Left cardiac atrium (tissue), 4 donors: ENCODE data around the gene OGDH. TPM values are rescaled to one million over a fixed set of nuclear protein-coding genes. Genes with fewer than 3 reads are reported as not detected.
A peak's percentile ranks its signal among the peaks of the same experiment; 100 is the strongest.
"Not testable (repeated sequence)": the region's sequence is repeated elsewhere in the genome, so short reads cannot be mapped to it uniquely, and the experiment has no call there.

Source experiments
- ATAC-seq, 2 donors: fragments of 200-7000 bp; cut with Tn5 transposase; one replicate each; pipeline ENCODE4 v1.9.1; 2020; ENCODE audit warnings: mild to moderate bottlenecking in 2 of 2, moderate library complexity in 2 of 2
- DNase-seq: peaks from one replicate; pipeline ENCODE4 v3.0.0-alpha.2; 2020
- intact Hi-C, 2 donors: fragments of 100-400 bp; cut with DNase I; formaldehyde crosslinking; loops; one replicate each; pipeline versions ENCODE4 v1.14.1 to v1.15.1; 2022 to 2023
- total RNA-seq, 2 donors: library from RNA; stranded (reverse); fragmentation: NEBNext Ultra II Directional; extraction: Animal tissue kit (Norgen Biotek cat#: 25700); gene quantifications; one replicate each; pipeline ENCODE4 v1.2.1, GENCODE V29; 2021
- donor health status: DM: no; HTN: yes; CAD: no.
- donor health status: DM: no; HTN: yes; CAD: no; lungs with severe emphysema.
- donor health status: DM: yes; HTN: yes; CAD: no.
- donor health status: Dilated cardiomyopathy.

OGDH gene
- total RNA-seq, 2 donors from 2014 or later: 343 to 358 TPM

GRCh38 chr7:44689427-44689826 is 83.0 kb downstream of the OGDH start:
- intact Hi-C loops: no loop called here
- no peak for ATAC-seq
- no peak for DNase-seq

- no peak for DNase-seq
- peak; percentile 75 to 93 for ATAC-seq
- intact Hi-C loops: no loop called here
Measured at GRCh38 chr7:44693641-44694313, 87.3 kb downstream of the OGDH start.

- no peak for DNase-seq
- intact Hi-C loops: no loop called here
- peak in 1 of 2 donors; percentile 4 for ATAC-seq
Measured at GRCh38 chr7:44694326-44694725, 87.9 kb downstream of the OGDH start.

- DNase-seq (no peak), ATAC-seq (no peak)
- intact Hi-C loops: no loop called here
Measured at GRCh38 chr7:44694766-44695165, 88.3 kb downstream of the OGDH start.

- intact Hi-C loops: no loop called here
- ATAC-seq (no peak), DNase-seq (no peak)
Measured at GRCh38 chr7:44695756-44696155, 89.3 kb downstream of the OGDH start.

- DNase-seq: no peak
- intact Hi-C loops: no loop called here
Measured at GRCh38 chr7:44696728-44697127, 90.3 kb downstream of the OGDH start.

GRCh38 chr7:44697136-44698045 is 91.0 kb downstream of the OGDH start:
- intact Hi-C loops: no loop called here
- no peak for DNase-seq
- no peak for ATAC-seq

More at GRCh38 chr7:44696728-44697127, 90.3 kb downstream of the OGDH start:
- no peak for ATAC-seq

- ATAC-seq (no peak), DNase-seq (no peak)
- intact Hi-C loops: no loop called here
Measured at GRCh38 chr7:44698046-44698580, 91.7 kb downstream of the OGDH start.

- intact Hi-C loops, DNase-seq, ATAC-seq: not testable (repeated sequence)
Measured at GRCh38 chr7:44699598-44699997, 93.2 kb downstream of the OGDH start.

GRCh38 chr7:44700322-44700721 is 93.9 kb downstream of the OGDH start:
- DNase-seq (no peak), ATAC-seq (no peak)
- intact Hi-C loops: no loop called here

- intact Hi-C loops, ATAC-seq, DNase-seq: not testable (repeated sequence)
Measured at GRCh38 chr7:44703391-44703790, 97.0 kb downstream of the OGDH start.

GRCh38 chr7:44703921-44704320 is 97.5 kb downstream of the OGDH start:
- no peak for ATAC-seq
- no peak for DNase-seq
- intact Hi-C loops: no loop called here

GRCh38 chr7:44705434-44705833 is 99.0 kb downstream of the OGDH start:
- intact Hi-C loops: no loop called here
- DNase-seq (no peak), ATAC-seq (no peak)

GRCh38 chr7:44706788-44707557 is 100.5 kb downstream of the OGDH start:
- peak; percentile 18 to 25 for ATAC-seq
- intact Hi-C loops: no loop called here
- DNase-seq: no peak

- DNase-seq (no peak), ATAC-seq (no peak)
- intact Hi-C loops: no loop called here
Measured at GRCh38 chr7:44707558-44708230, 101.3 kb downstream of the OGDH start.

- intact Hi-C loops: no loop called here
- ATAC-seq (no peak), DNase-seq (no peak)
Measured at GRCh38 chr7:44709011-44709915, 102.8 kb downstream of the OGDH start.

- no peak for ATAC-seq
- no peak for DNase-seq
- intact Hi-C loops: no loop called here
Measured at GRCh38 chr7:44709945-44710596, 103.6 kb downstream of the OGDH start.
